Endothelial cell of umbilical vein (primary cell): ENCODE measurements around the gene PIK3R6. TPM values are rescaled to one million over a fixed set of nuclear protein-coding genes. Genes with fewer than 3 reads are reported as not detected.

ENCODE experiments used
- BruUV-seq: library from RNA; stranded (reverse); fragments of 400-500 nt; replicated peaks from 2 replicates; lab custom pipeline; 2021; lab: Mats Ljungman, UMichigan
- CTCF ChIA-PET: fragments of 300-600, 350-600 bp; sonication (Branson Sonifier 250); formaldehyde crosslinking; loops from one replicate; lab custom pipeline; 2021; ENCODE audit warnings: antibody characterized with exemption, inconsistent platforms; lab: Charles Lee
- POLR2A ChIA-PET: fragments of 300-600, 350-600 bp; sonication (Branson Sonifier 250); formaldehyde crosslinking; loops from one replicate; lab custom pipeline; 2021; ENCODE audit warnings: antibody characterized with exemption, inconsistent platforms; lab: Charles Lee
- DNase-seq: peaks from one replicate; pipeline ENCODE4 v3.0.0-alpha.2; 2011; ENCODE audit warnings: low read depth, low spot score
- FAIRE-seq: peaks from 2 replicates; lab custom pipeline; 2011; peaks lifted over from hg19 to GRCh38; lab: Jason Lieb, UNC
- H2AFZ ChIP-seq: 2 replicates; pipeline ENCODE4 v1.6.0; 2012; ENCODE audit warnings: low read depth, low read length, control low read depth, inconsistent platforms
- H3K27ac ChIP-seq: 2 replicates; pipeline ENCODE4 v1.5.1; 2011; ENCODE audit warnings: low read depth, mild to moderate bottlenecking, control low read depth, low read length, moderate library complexity; ENCODE audit not compliant: insufficient read depth
- H3K27me3 ChIP-seq, 2 experiments: 2 replicates each; pipeline versions ENCODE4 v1.6.0 to v1.6.1; 2011; ENCODE audit warnings: low read length in 2 of 2, mixed read lengths in 1 of 2; ENCODE audit not compliant: control insufficient read depth in 2 of 2, insufficient read depth in 2 of 2
- H3K36me3 ChIP-seq, 2 experiments: 2 replicates in 1 of 2; 3 replicates in 1 of 2; pipeline ENCODE4 v1.5.1; 2011; ENCODE audit warnings: low read length in 2 of 2, mild to moderate bottlenecking in 1 of 2, moderate library complexity in 1 of 2; ENCODE audit not compliant: control insufficient read depth in 2 of 2, insufficient read depth in 2 of 2; ENCODE audit errors: extremely low read depth in 1 of 2
- H3K4me1 ChIP-seq: 3 replicates; pipeline ENCODE4 v1.5.1; 2011; ENCODE audit warnings: mild to moderate bottlenecking, low read length; ENCODE audit not compliant: control insufficient read depth, insufficient read depth; ENCODE audit errors: extremely low read depth
- H3K4me2 ChIP-seq: 2 replicates; pipeline ENCODE4 v1.6.1; 2011; ENCODE audit warnings: low read length, control low read depth, mixed read lengths; ENCODE audit not compliant: insufficient read depth
- H3K4me3 ChIP-seq, 3 experiments: fragments of 200-600 bp in 1 of 3; sonication (generic), shearing (Covaris generic) in 1 of 3; replicated peaks in 1 of 3; 2 replicates each; pipeline ENCODE4 v1.5.1; 2011 to 2016; ENCODE audit warnings: control low read depth in 3 of 3, low read length in 3 of 3, mild to moderate bottlenecking in 2 of 3, inconsistent platforms in 1 of 3, low read depth in 1 of 3, moderate library complexity in 1 of 3; ENCODE audit not compliant: insufficient read depth in 1 of 3
- H3K79me2 ChIP-seq: 2 replicates; pipeline ENCODE4 v1.6.0; 2012; ENCODE audit warnings: low read length, inconsistent platforms; ENCODE audit not compliant: control insufficient read depth, insufficient read depth
- H3K9ac ChIP-seq: replicated peaks from 2 replicates; pipeline ENCODE3; 2011; ENCODE audit warnings: low read length, control low read depth; ENCODE audit not compliant: insufficient read depth; ENCODE audit errors: extremely low read depth
- H3K9me1 ChIP-seq: replicated peaks from 3 replicates; pipeline ENCODE4 v1.6.0; 2011; ENCODE audit warnings: mild to moderate bottlenecking, low read length; ENCODE audit not compliant: control insufficient read depth, insufficient read depth; ENCODE audit errors: extremely low read depth
- H3K9me3 ChIP-seq: replicated peaks from 2 replicates; pipeline ENCODE4 v1.5.1; 2012; ENCODE audit warnings: low read length, inconsistent platforms; ENCODE audit not compliant: control insufficient read depth, insufficient read depth
- H4K20me1 ChIP-seq: replicated peaks from 2 replicates; pipeline ENCODE3; 2011; ENCODE audit warnings: mild to moderate bottlenecking, low read length; ENCODE audit not compliant: control insufficient read depth, insufficient read depth; ENCODE audit errors: extremely low read depth
- CTCF ChIP-seq, 2 donors: IDR thresholded peaks; 1 replicate in 1 of 2; 2 replicates in 1 of 2; pipeline ENCODE4 v1.5.1; 2011; ENCODE audit warnings: low read length in 2 of 2, mild to moderate bottlenecking in 2 of 2, moderate library complexity in 2 of 2, control low read depth in 1 of 2, inconsistent platforms in 1 of 2, low read depth in 1 of 2; ENCODE audit not compliant: insufficient read depth in 1 of 2; ENCODE audit errors: extremely low read depth in 1 of 2
- EZH2 ChIP-seq: IDR thresholded peaks from 2 replicates; pipeline ENCODE4 v1.6.1; 2012; ENCODE audit warnings: borderline replicate concordance, low read depth, mild to moderate bottlenecking, moderate library complexity, low read length, inconsistent platforms; ENCODE audit not compliant: severe bottlenecking
- FOS ChIP-seq: IDR thresholded peaks from 2 replicates; pipeline ENCODE4 v1.6.1; 2011; ENCODE audit warnings: mild to moderate bottlenecking, low read length, moderate library complexity, borderline replicate concordance; ENCODE audit not compliant: insufficient read depth
- GATA2 ChIP-seq: IDR thresholded peaks from 2 replicates; pipeline ENCODE4 v1.7.0; 2011; ENCODE audit warnings: low read depth, mild to moderate bottlenecking, moderate library complexity, mixed read lengths, low read length; ENCODE audit not compliant: insufficient read length, insufficient read depth
- JUN ChIP-seq: IDR thresholded peaks from 2 replicates; pipeline ENCODE4 v1.6.1; 2011; ENCODE audit warnings: borderline replicate concordance, low read depth; ENCODE audit not compliant: insufficient read length, insufficient read depth
- MYC ChIP-seq: IDR thresholded peaks from one replicate; pipeline ENCODE4 v1.6.1; 2011; ENCODE audit warnings: mild to moderate bottlenecking, low read depth, low read length
- POLR2A ChIP-seq: IDR thresholded peaks from 2 replicates; pipeline ENCODE4 v1.6.1; 2012; ENCODE audit warnings: low read depth, mild to moderate bottlenecking, control low read depth, low read length
- POLR2AphosphoS5 ChIP-seq: IDR thresholded peaks from 2 replicates; pipeline ENCODE4 v1.6.1; 2012; ENCODE audit warnings: low read depth, mild to moderate bottlenecking, control low read depth, low read length, moderate library complexity; ENCODE audit not compliant: insufficient read depth
- dilution Hi-C: fragments of 300-500 bp; cut with MboI; formaldehyde crosslinking; loops from one replicate; pipeline ENCODE4 v1.15.0; 2019; ENCODE audit warnings: low sequenced_read_pairs; ENCODE audit not compliant: extremely low pct_ligation_motif_present
- intact Hi-C: fragments of 100-400 bp; cut with micrococcal nuclease; formaldehyde crosslinking; loops from one replicate; pipeline ENCODE4 v1.10.0; 2022
- polyA plus RNA-seq, 4 experiments: library from polyadenylated mRNA; depleted of rRNA in 3 of 4; stranded (reverse) in 3 of 4; unstranded in 1 of 4; fragments of >200 nt; gene quantifications; 2 replicates each; pipeline versions ENCODE4 v1.2.1 to v1.2.3, GENCODE V29; 2011 to 2012; ENCODE audit warnings: missing spikeins in 1 of 4
- total RNA-seq: library from RNA; stranded (reverse); gene quantifications from 2 replicates; pipeline ENCODE4 v1.2.3, GENCODE V29; 2021
- TF ChIP-seq, protein P1 (sequence below): IDR thresholded peaks from 2 replicates; pipeline ENCODE4 v1.6.1; 2011; ENCODE audit not compliant: insufficient read depth, insufficient read length

Gene PIK3R6
- total and polyA plus RNA-seq, 2 donors (not counting 3 experiments of a cell fraction or from before 2014, with no cell fraction given): not detected

DNA sequence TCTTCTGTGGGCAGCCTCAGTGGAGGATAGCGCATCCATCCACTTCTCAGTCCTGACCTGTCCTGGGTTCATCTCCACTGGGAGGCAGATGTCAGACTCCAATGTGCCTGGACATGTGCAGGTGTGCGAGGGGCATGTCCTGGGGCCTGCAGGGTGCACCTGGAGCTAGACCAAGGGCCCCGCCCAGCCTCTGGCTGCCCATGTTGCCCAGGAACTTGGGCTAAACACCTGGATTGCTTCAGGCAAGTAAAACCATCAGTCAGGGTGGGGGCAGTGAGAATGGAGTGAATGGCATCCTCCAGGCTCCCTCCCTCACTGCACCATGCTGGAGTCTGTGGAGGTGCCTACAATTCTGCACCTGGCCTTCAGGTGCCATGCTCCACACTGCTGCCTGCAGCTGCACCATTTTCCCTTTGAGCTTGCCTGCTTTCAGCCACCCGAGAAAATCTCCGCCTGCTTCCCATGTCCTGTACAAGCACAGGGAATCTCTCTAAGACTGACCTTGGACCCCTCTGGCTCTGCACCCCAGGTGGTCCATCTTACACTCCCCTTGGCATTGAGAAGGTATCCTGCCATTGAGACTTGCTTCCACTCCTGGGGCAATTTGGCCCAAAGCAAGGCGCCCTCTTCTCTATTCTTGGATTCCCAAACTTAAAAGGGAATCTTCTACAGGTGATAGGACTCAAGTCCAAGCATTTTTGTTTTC is 66.2 kb downstream of the PIK3R6 start:
- H3K27me3 ChIP-seq: peaks cover 4 to 5% of the 10 kb centered on the region in 2 experiments
- H3K27ac ChIP-seq: no peak overlapping the region
- H3K9me1 ChIP-seq: no peaks in the 10 kb centered on the region
- no peaks in the 10 kb centered on the region for H3K4me1 ChIP-seq
- H3K9me3 ChIP-seq: no peaks in the 10 kb centered on the region
- ChIA-PET CTCF (interaction anchor here (0.7 kb wide), 1 partner anchor 727 kb away, joined by 3 read pairs; no protein-coding TSS in a partner anchor), POLR2A (no interaction called here)
- no peak overlapping the region for H2AFZ ChIP-seq
- DNase-seq (no peak), FAIRE-seq (no peak)
- H3K79me2 ChIP-seq: no peaks in the 10 kb centered on the region
- intact Hi-C loops: no loop called here
- dilution Hi-C loops: no loop called here
- no peak overlapping the region for H3K4me2 ChIP-seq
- no TSS peak for BruUV-seq
- H3K36me3 ChIP-seq: no peaks in the 10 kb centered on the region
- H4K20me1 ChIP-seq: no peaks in the 10 kb centered on the region
- H3K4me3 ChIP-seq: no peak overlapping the region
- no peak for TF ChIP-seq MYC
- no peak for TF ChIP-seq CTCF (IDR thresholded peaks at IDR 0.05; ENCODE audit: extremely low read depth in 1 of 2, insufficient read depth in 1 of 2, low read depth in 1 of 2, low read length in 2 of 2)
- no peak for TF ChIP-seq JUN
- TF ChIP-seq, protein P1, sequence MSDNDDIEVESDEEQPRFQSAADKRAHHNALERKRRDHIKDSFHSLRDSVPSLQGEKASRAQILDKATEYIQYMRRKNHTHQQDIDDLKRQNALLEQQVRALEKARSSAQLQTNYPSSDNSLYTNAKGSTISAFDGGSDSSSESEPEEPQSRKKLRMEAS: no peak
- TF ChIP-seq POLR2AphosphoS5: no peak
- no peak for TF ChIP-seq EZH2
- TF ChIP-seq GATA2: no peak
- no peak for TF ChIP-seq POLR2A
- no peak for TF ChIP-seq FOS
- H3K9ac ChIP-seq: no peak overlapping the region
